Effector CD4-positive, alpha-beta T cell (primary cell): Measurements from ENCODE around the gene RABGGTB.
"Not testable (repeated sequence)": the region's sequence is repeated elsewhere in the genome, so short reads cannot be mapped to it uniquely, and the experiment has no call there.

ENCODE experiments used
- DNase-seq: peaks from one replicate; pipeline ENCODE4 v3.0.0-alpha.2; 2020
- total RNA-seq: gene quantifications from one replicate; lab custom pipeline; 2026; lab: John Stamatoyannopoulos, UW

The RABGGTB gene
- total RNA-seq = 167 reads per million, percentile 90 among the genes with 10 or more reads in this experiment

- DNase-seq = peak; percentile 90
These were observed at the start of gene RABGGTB for GRCh38 chr1:75785983-75786853. RABGGTB (plus strand) TSS chr1:75786256; CDS start chr1:75786272, 16 bp downstream.

- DNase-seq = no peak
These were observed 43.9 kb upstream of the RABGGTB start for GRCh38 chr1:75742047-75742625.

- no peak for DNase-seq
These were observed 40.8 kb upstream of the RABGGTB start for GRCh38 chr1:75745276-75745675.

- not testable (repeated sequence) for DNase-seq
These were observed 28.8 kb upstream of the RABGGTB start for GRCh38 chr1:75757210-75757609.

GRCh38 chr1:75758543-75758942, 27.5 kb upstream of the RABGGTB start:
- not testable (repeated sequence) for DNase-seq

- no peak for DNase-seq
These were observed 21.9 kb upstream of the RABGGTB start for GRCh38 chr1:75764057-75764655.

- DNase-seq = no peak
These were observed 20.2 kb upstream of the RABGGTB start for GRCh38 chr1:75765697-75766355.

- no peak for DNase-seq
These were observed 18.0 kb upstream of the RABGGTB start for GRCh38 chr1:75768016-75768415.

- no peak for DNase-seq
These were observed 15.3 kb upstream of the RABGGTB start for GRCh38 chr1:75770761-75771160.

- DNase-seq = no peak
These were observed 14.1 kb upstream of the RABGGTB start for GRCh38 chr1:75771978-75772377.

- DNase-seq = not testable (repeated sequence)
These were observed 8.2 kb upstream of the RABGGTB start for GRCh38 chr1:75777812-75778211.

- not testable (repeated sequence) for DNase-seq
These were observed 7.4 kb upstream of the RABGGTB start for GRCh38 chr1:75778694-75779093.

GRCh38 chr1:75780183-75780582, 5.9 kb upstream of the RABGGTB start:
- not testable (repeated sequence) for DNase-seq

- DNase-seq = not testable (repeated sequence)
These were observed 2.1 kb upstream of the RABGGTB start for GRCh38 chr1:75783920-75784319.

GRCh38 chr1:75785320-75785982, 605 bp upstream of the RABGGTB start:
- no peak for DNase-seq

GRCh38 chr1:75786901-75787493, 941 bp downstream of the RABGGTB start:
- DNase-seq = no peak

- DNase-seq = no peak
These were observed 1.5 kb downstream of the RABGGTB start for GRCh38 chr1:75787524-75787923.

GRCh38 chr1:75789988-75790387, 3.9 kb downstream of the RABGGTB start:
- no peak for DNase-seq

- DNase-seq = no peak
These were observed 5.0 kb downstream of the RABGGTB start for GRCh38 chr1:75791022-75791421.

GRCh38 chr1:75792091-75792490, 6.0 kb downstream of the RABGGTB start:
- DNase-seq = no peak

- no peak for DNase-seq
These were observed 8.3 kb downstream of the RABGGTB start for GRCh38 chr1:75794382-75794781.

GRCh38 chr1:75795703-75796193, 9.7 kb downstream of the RABGGTB start:
- DNase-seq = no peak
